Upper lobe of left lung (tissue), 4 donors: ENCODE data around the gene TMEM40.

ENCODE experiments used
- CTCF ChIP-seq, 6 experiments: fragments of 450-650 bp in 4 of 6; fragments of 200-600 bp in 2 of 6; sonication (generic) in 2 of 6; IDR thresholded peaks; one replicate each; pipeline ENCODE4 v1.5.1; 2016 to 2019; ENCODE audit warnings: antibody characterized with exemption in 6 of 6
- EP300 ChIP-seq, 4 donors: sonication (generic); formaldehyde crosslinking; IDR thresholded peaks; one replicate each; pipeline ENCODE4 v1.5.1; 2017; ENCODE audit warnings: antibody characterized with exemption in 4 of 4, control low read depth in 2 of 4
- POLR2A ChIP-seq, 4 donors: fragments of 450-650 bp; IDR thresholded peaks; one replicate each; pipeline ENCODE4 v1.5.1; 2016 to 2017; ENCODE audit warnings: antibody characterized with exemption in 4 of 4, mild to moderate bottlenecking in 2 of 4

GRCh38 chr3:12719541-12719940 lies 39.5 kb downstream of the TMEM40 start:
- TF ChIP-seq EP300 (IDR thresholded peaks at IDR 0.05) (no peak), CTCF (IDR thresholded peaks at IDR 0.05) (no peak), POLR2A (IDR thresholded peaks at IDR 0.05) (no peak)
